GM13977 (cell line): ENCODE measurements around the gene OOSP3.
A peak's percentile ranks its signal among the peaks of the same experiment; 100 is the strongest.

ENCODE experiments used
- DNase-seq: peaks from one replicate; pipeline ENCODE4 v3.0.0; 2012; ENCODE audit warnings: low spot score
- in situ Hi-C: fragments of 300-500 bp; cut with MboI; formaldehyde crosslinking; loops from one replicate; pipeline ENCODE4 v1.12.0; 2022; ENCODE audit warnings: low sequenced_read_pairs, low pct_unique_long_range_greater_than_20kb, mixed read lengths, inconsistent platforms; ENCODE audit not compliant: unreplicated experiment
- TF ChIP-seq, protein P1 (sequence below): IDR thresholded peaks from 2 replicates; pipeline ENCODE4 v1.5.1; 2012; ENCODE audit warnings: mild to moderate bottlenecking, control low read depth; ENCODE audit not compliant: insufficient read depth; ENCODE audit errors: extremely low read depth, missing control alignments

Gene OOSP3

GRCh38 chr11:59918480-59918879, 39.9 kb downstream of the OOSP3 start:
- DNase-seq = no peak
- in situ Hi-C loops = no loop called here
- TF ChIP-seq, protein P1, sequence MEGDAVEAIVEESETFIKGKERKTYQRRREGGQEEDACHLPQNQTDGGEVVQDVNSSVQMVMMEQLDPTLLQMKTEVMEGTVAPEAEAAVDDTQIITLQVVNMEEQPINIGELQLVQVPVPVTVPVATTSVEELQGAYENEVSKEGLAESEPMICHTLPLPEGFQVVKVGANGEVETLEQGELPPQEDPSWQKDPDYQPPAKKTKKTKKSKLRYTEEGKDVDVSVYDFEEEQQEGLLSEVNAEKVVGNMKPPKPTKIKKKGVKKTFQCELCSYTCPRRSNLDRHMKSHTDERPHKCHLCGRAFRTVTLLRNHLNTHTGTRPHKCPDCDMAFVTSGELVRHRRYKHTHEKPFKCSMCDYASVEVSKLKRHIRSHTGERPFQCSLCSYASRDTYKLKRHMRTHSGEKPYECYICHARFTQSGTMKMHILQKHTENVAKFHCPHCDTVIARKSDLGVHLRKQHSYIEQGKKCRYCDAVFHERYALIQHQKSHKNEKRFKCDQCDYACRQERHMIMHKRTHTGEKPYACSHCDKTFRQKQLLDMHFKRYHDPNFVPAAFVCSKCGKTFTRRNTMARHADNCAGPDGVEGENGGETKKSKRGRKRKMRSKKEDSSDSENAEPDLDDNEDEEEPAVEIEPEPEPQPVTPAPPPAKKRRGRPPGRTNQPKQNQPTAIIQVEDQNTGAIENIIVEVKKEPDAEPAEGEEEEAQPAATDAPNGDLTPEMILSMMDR = no peak

DNA sequence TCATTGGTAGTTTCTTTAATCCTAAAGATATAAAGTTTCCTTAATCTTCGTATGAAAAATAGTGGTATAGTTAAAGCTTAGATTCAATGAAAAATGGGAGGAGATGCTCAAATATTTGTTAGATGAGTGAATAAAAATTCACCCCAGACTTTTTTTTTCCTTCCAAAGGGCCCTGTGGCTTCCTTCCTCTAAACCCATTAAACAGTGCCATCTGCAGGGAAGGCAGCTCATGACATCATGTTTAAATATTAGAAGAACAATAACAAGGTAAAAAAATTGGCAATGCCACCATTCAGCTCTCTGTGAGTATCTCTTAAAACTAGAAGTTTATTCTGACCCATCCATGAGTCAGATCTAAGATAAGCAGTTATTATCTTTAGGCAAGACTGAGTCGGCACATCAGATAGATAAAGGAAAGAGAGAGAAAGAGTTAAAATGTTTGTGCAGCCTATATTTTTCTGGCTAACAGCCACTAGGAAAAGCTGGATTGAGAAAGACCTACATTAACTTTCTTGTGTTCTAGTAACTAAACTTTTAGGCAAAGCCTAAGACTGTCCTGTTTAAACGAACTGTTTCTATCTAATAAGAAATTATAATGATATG, 40.5 kb downstream of the OOSP3 start:
- TF ChIP-seq, protein P1 = peak; percentile 53
- in situ Hi-C loops = no loop called here
- DNase-seq = peak; percentile 36

DNA sequence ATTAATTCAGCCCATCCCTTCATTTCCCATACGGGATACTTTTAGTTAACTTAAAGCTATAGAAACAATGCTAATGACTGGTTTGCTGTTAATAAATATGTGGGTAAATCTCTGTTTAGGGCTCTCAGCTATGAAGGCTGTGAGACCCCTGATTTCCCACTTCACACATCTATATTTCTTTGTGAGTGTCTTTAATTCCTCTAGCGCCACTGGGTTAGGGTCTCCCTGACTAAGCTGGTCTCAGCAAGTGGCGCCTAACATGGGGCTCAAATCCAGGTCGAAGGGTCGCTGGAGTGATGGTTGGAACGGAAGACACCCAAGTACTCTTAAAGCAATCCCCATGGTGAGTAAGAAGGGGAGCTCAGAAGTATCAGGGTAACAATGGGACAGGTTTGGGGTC, 45.2 kb downstream of the OOSP3 start:
- DNase-seq = no peak
- TF ChIP-seq, protein P1 = no peak
- in situ Hi-C loops = no loop called here

GRCh38 chr11:59931688-59932087, 53.1 kb downstream of the OOSP3 start:
- DNase-seq = no peak
- in situ Hi-C loops = no loop called here
- TF ChIP-seq, protein P1 = no peak

DNA sequence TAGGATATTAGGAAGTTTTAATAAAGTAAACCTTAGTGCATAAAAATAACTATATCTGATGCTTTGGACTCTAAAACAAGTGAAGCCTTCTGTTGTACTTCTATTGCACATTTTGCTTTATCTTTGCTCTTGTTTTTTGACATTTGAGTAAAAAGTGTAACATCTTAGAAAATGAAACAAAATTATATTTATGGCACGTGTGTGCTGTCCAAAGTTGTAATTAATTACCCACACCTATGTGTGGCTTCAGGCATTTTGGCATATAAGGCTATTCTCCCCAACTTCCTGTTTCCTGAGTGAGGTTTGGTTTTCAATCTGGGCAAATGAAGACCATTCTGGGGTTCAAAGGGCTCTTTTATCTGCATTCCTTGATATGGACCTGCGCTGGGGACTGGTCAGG, 59.5 kb downstream of the OOSP3 start, which contains the start of gene OOSP1:
Gene OOSP1, plus strand, starts transcription at position 301 of the 400 bp plus-strand sequence. Its CDS starts 23 bp downstream, at position 324.
- DNase-seq = no peak
- in situ Hi-C loops = no loop called here
- TF ChIP-seq, protein P1 = no peak

DNA sequence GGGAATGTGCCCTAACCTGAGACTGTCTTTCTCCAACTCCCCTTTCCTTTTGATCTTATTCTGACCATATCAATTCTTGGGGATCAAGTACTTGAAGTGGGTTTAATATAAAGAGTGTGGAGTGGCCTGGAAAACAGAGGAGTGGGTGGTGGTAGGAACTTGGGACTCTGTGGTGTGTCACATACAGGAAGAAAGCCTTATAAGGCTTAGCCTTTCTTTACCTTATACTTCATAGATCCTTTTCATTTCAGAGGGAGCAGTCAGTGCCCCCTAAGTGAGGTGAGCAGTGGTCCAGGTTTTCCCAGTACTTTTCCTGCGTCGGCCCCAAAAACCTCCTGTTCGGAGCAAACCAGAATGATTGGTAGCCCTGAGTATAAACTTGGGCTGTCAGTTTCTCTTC, 60.1 kb downstream of the OOSP3 start:
- TF ChIP-seq, protein P1 = no peak
- in situ Hi-C loops = no loop called here
- no peak for DNase-seq

- TF ChIP-seq, protein P1 = no peak
- in situ Hi-C loops = no loop called here
Observed at GRCh38 chr11:59939482-59939881, 60.9 kb downstream of the OOSP3 start.

More at GRCh38 chr11:59939482-59939881, 60.9 kb downstream of the OOSP3 start:
- no peak for DNase-seq
